Measurements from ENCODE around the gene PARD6B. TPM values are rescaled to one million over a fixed set of nuclear protein-coding genes. Genes with fewer than 3 reads are reported as not detected.

PARD6B gene
- total and polyA plus RNA-seq, 2 donors (not counting 3 experiments of a cell fraction or from before 2014, with no cell fraction given): 0.03 TPM; not detected in 1

GRCh38 chr20:50724851-50725723 lies 6.3 kb upstream of the PARD6B start:
- Histone ChIP-seq H3K4me3 (replicated peaks in 1 of 3; ENCODE audit: insufficient read depth in 1 of 3, low read depth in 1 of 3, low read length in 3 of 3) (no peak overlapping the region), H3K9me3 (replicated peaks; ENCODE audit: control insufficient read depth, insufficient read depth, low read length) (no peaks in the 10 kb centered on the region), H3K27ac (ENCODE audit: insufficient read depth, low read depth, low read length) (no peak overlapping the region), H3K36me3 (ENCODE audit: control insufficient read depth in 2 of 2, extremely low read depth in 1 of 2, insufficient read depth in 2 of 2, low read length in 2 of 2) (no peaks in the 10 kb centered on the region), H3K9ac (replicated peaks; ENCODE audit: extremely low read depth, insufficient read depth, low read length) (no peak overlapping the region), H3K27me3 (ENCODE audit: control insufficient read depth in 2 of 2, insufficient read depth in 2 of 2, low read length in 2 of 2) (peaks cover 10 to 12% of the 10 kb centered on the region in 2 experiments), H2AFZ (ENCODE audit: low read depth, low read length) (no peak overlapping the region), H3K79me2 (ENCODE audit: control insufficient read depth, insufficient read depth, low read length) (no peaks in the 10 kb centered on the region), H3K9me1 (replicated peaks; ENCODE audit: control insufficient read depth, extremely low read depth, insufficient read depth, low read length) (no peaks in the 10 kb centered on the region), H3K4me2 (ENCODE audit: insufficient read depth, low read length) (no peak overlapping the region), H3K4me1 (ENCODE audit: control insufficient read depth, extremely low read depth, insufficient read depth, low read length) (no peaks in the 10 kb centered on the region), H4K20me1 (replicated peaks; ENCODE audit: control insufficient read depth, extremely low read depth, insufficient read depth, low read length) (no peaks in the 10 kb centered on the region)
- FAIRE-seq (no peak), DNase-seq (ENCODE audit: low read depth, low spot score) (no peak)
- dilution Hi-C loops (cut with MboI; ENCODE audit: extremely low pct_ligation_motif_present, low sequenced_read_pairs): no loop called here
- no peak for TF ChIP-seq FOS (IDR thresholded peaks at IDR 0.05; ENCODE audit: borderline replicate concordance, insufficient read depth, low read length)
- TF ChIP-seq MYC (IDR thresholded peaks at IDR 0.05; ENCODE audit: low read depth, low read length): no peak
- TF ChIP-seq EZH2 (IDR thresholded peaks at IDR 0.05; ENCODE audit: borderline replicate concordance, low read depth, low read length, severe bottlenecking): no peak
- TF ChIP-seq GATA2 (IDR thresholded peaks at IDR 0.05; ENCODE audit: insufficient read depth, insufficient read length, low read depth, low read length): no peak
- TF ChIP-seq MAX (IDR thresholded peaks at IDR 0.05; ENCODE audit: insufficient read depth, insufficient read length): no peak
- no peak for TF ChIP-seq POLR2AphosphoS5 (IDR thresholded peaks at IDR 0.05; ENCODE audit: insufficient read depth, low read depth, low read length)
- TF ChIP-seq JUN (IDR thresholded peaks at IDR 0.05; ENCODE audit: borderline replicate concordance, insufficient read depth, insufficient read length, low read depth): no peak
- TF ChIP-seq POLR2A (IDR thresholded peaks at IDR 0.05; ENCODE audit: low read depth, low read length): no peak
- TF ChIP-seq CTCF (IDR thresholded peaks at IDR 0.05; ENCODE audit: extremely low read depth in 1 of 2, insufficient read depth in 1 of 2, low read depth in 1 of 2, low read length in 2 of 2): no peak
- CTCF ChIA-PET: interaction anchor here (1.1 kb wide), 1 partner anchor 12 kb away, joined by 3 read pairs; no protein-coding TSS in a partner anchor
- BruUV-seq (replicated peaks): no TSS peak
- intact Hi-C loops (cut with micrococcal nuclease): no loop called here
- POLR2A ChIA-PET: no interaction called here

Data from endothelial cell of umbilical vein (primary cell).